Keratinocyte (primary cell): ENCODE measurements around the gene KLHL6. TPM values are rescaled to one million over a fixed set of nuclear protein-coding genes. Genes with fewer than 3 reads are reported as not detected.

Experiments
- DNase-seq: peaks from one replicate; pipeline ENCODE4 v3.0.0-alpha.2; 2011; ENCODE audit warnings: low read depth, missing footprints, low spot score
- FAIRE-seq: peaks from 2 replicates; lab custom pipeline; 2011; peaks lifted over from hg19 to GRCh38; lab: Jason Lieb, UNC
- H2AFZ ChIP-seq: 2 replicates; pipeline ENCODE4 v1.6.0; 2012; ENCODE audit warnings: low read length, control low read depth, inconsistent platforms; ENCODE audit not compliant: control insufficient read depth
- H3K27ac ChIP-seq: 2 replicates; pipeline ENCODE4 v1.5.1; 2011; ENCODE audit warnings: low read length; ENCODE audit not compliant: control insufficient read depth, insufficient read depth
- H3K27me3 ChIP-seq: 3 replicates; pipeline ENCODE4 v1.6.0; 2011; ENCODE audit warnings: low read length; ENCODE audit not compliant: control insufficient read depth, insufficient read depth; ENCODE audit errors: extremely low read depth
- H3K36me3 ChIP-seq, 2 experiments: 2 replicates in 1 of 2; 3 replicates in 1 of 2; pipeline ENCODE4 v1.5.1; 2011; ENCODE audit warnings: low read length in 2 of 2, mild to moderate bottlenecking in 1 of 2; ENCODE audit not compliant: control insufficient read depth in 2 of 2, insufficient read depth in 2 of 2; ENCODE audit errors: extremely low read depth in 1 of 2
- H3K4me1 ChIP-seq: 3 replicates; pipeline ENCODE4 v1.5.1; 2011; ENCODE audit warnings: low read length; ENCODE audit not compliant: control insufficient read depth, insufficient read depth; ENCODE audit errors: extremely low read depth
- H3K4me2 ChIP-seq: 3 replicates; pipeline ENCODE4 v1.6.0; 2011; ENCODE audit warnings: low read depth, low read length; ENCODE audit not compliant: control insufficient read depth, insufficient read depth; ENCODE audit errors: extremely low read depth
- H3K4me3 ChIP-seq, 3 experiments: fragments of 200-600 bp in 1 of 3; sonication (generic) in 1 of 3; 2 replicates in 2 of 3; 3 replicates in 1 of 3; pipeline ENCODE4 v1.5.1; 2011 to 2016; ENCODE audit warnings: low read length in 3 of 3, mild to moderate bottlenecking in 3 of 3, control low read depth in 2 of 3, inconsistent platforms in 1 of 3, low read depth in 1 of 3, mixed read lengths in 1 of 3, mixed run types in 1 of 3, moderate library complexity in 1 of 3; ENCODE audit not compliant: control insufficient read depth in 2 of 3, insufficient read depth in 2 of 3; ENCODE audit errors: extremely low read depth in 1 of 3
- H3K79me2 ChIP-seq: 2 replicates; pipeline ENCODE4 v1.6.0; 2012; ENCODE audit warnings: low read length; ENCODE audit not compliant: control insufficient read depth, insufficient read depth
- H3K9ac ChIP-seq: 3 replicates; pipeline ENCODE4 v1.6.0; 2011; ENCODE audit warnings: low read length; ENCODE audit not compliant: control insufficient read depth, insufficient read depth; ENCODE audit errors: extremely low read depth
- H3K9me1 ChIP-seq: 3 replicates; pipeline ENCODE4 v1.6.0; 2011; ENCODE audit warnings: low read length; ENCODE audit not compliant: control insufficient read depth, insufficient read depth; ENCODE audit errors: extremely low read depth
- H3K9me3 ChIP-seq: 2 replicates; pipeline ENCODE4 v1.5.1; 2012; ENCODE audit warnings: low read depth, low read length; ENCODE audit not compliant: control insufficient read depth
- H4K20me1 ChIP-seq: 3 replicates; pipeline ENCODE4 v1.6.0; 2011; ENCODE audit warnings: low read length; ENCODE audit not compliant: control insufficient read depth, insufficient read depth; ENCODE audit errors: extremely low read depth
- CTCF ChIP-seq, 3 experiments: IDR thresholded peaks in 1 of 3; conservative IDR thresholded peaks in 1 of 3; optimal IDR thresholded peaks in 1 of 3; 2 replicates in 2 of 3; 3 replicates in 1 of 3; pipeline versions ENCODE3 to v1.5.1; 2011; ENCODE audit warnings: low read length in 3 of 3, mild to moderate bottlenecking in 3 of 3, moderate library complexity in 2 of 3, control low read depth in 1 of 3, inconsistent platforms in 1 of 3; ENCODE audit not compliant: insufficient read depth in 2 of 3; ENCODE audit errors: extremely low read depth in 1 of 3
- EZH2 ChIP-seq: IDR thresholded peaks from one replicate; pipeline ENCODE4 v1.6.1; 2012; ENCODE audit warnings: inconsistent platforms, mild to moderate bottlenecking, low read length, moderate library complexity
- dilution Hi-C: fragments of 300-500 bp; cut with MboI; formaldehyde crosslinking; loops from one replicate; pipeline ENCODE4 v1.7.0; 2020; ENCODE audit warnings: low sequenced_read_pairs; ENCODE audit not compliant: extremely low pct_ligation_motif_present
- polyA plus RNA-seq, 5 experiments: library from polyadenylated mRNA; depleted of rRNA in 3 of 5; stranded (reverse) in 3 of 5; stranded (forward) in 1 of 5; unstranded in 1 of 5; fragments of >200 nt; gene quantifications; 1 replicate in 1 of 5; 2 replicates in 3 of 5; 3 replicates in 1 of 5; pipeline versions ENCODE4 v1.2.1 to v1.2.3, GENCODE V29; 2011 to 2012; ENCODE audit warnings: missing spikeins in 2 of 5, low read depth in 1 of 5, low replicate concordance in 1 of 5

The KLHL6 gene
- polyA plus RNA-seq, 1 donor (not counting 4 experiments of a cell fraction or from before 2014, with no cell fraction given) = 0.10 TPM

GRCh38 chr3:183486472-183486871 is 69.0 kb downstream of the KLHL6 start:
- Histone ChIP-seq H4K20me1 (no peaks in the 10 kb centered on the region), H3K27ac (no peak overlapping the region), H3K79me2 (no peaks in the 10 kb centered on the region), H3K4me2 (no peak overlapping the region), H3K4me1 (peaks cover 36% of the 10 kb centered on the region), H2AFZ (no peak overlapping the region), H3K27me3 (no peaks in the 10 kb centered on the region), H3K9ac (no peak overlapping the region), H3K9me3 (no peaks in the 10 kb centered on the region), H3K9me1 (no peaks in the 10 kb centered on the region), H3K36me3 (no peaks in the 10 kb centered on the region), H3K4me3 (no peak overlapping the region)
- no peak for DNase-seq
- no peak for FAIRE-seq
- TF ChIP-seq EZH2 (no peak), CTCF (optimal IDR thresholded peaks at IDR 0.05 in 1 of 3, IDR thresholded peaks at IDR 0.05 in 1 of 3, conservative IDR thresholded peaks at IDR 0.05 in 1 of 3; ENCODE audit: extremely low read depth in 1 of 3, insufficient read depth in 2 of 3, low read length in 3 of 3) (no peak)
- dilution Hi-C loops = no loop called here

DNA sequence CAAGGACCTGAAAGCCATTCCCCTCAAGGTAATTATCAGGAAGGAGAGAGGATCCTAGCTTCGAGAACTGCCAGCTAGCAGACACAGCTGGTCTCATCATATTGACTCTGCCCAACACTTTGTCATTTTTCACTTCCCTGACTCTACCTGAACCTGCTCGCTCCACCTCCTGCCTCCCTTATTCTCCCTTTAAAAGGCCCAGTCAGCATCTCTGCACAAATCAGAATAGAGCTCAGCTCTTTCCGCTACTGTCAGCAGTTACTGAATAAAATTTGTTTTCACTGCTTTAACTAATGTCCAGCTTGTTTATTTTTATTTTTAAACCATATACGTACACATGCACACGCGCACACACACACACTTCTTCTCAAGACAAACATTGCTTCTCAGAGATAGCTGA is 69.9 kb downstream of the KLHL6 start:
- TF ChIP-seq CTCF (optimal IDR thresholded peaks at IDR 0.05 in 1 of 3, IDR thresholded peaks at IDR 0.05 in 1 of 3, conservative IDR thresholded peaks at IDR 0.05 in 1 of 3; ENCODE audit: extremely low read depth in 1 of 3, insufficient read depth in 2 of 3, low read length in 3 of 3) (no peak), EZH2 (no peak)
- FAIRE-seq (no peak), DNase-seq (no peak)
- Histone ChIP-seq H3K79me2 (no peaks in the 10 kb centered on the region), H4K20me1 (no peaks in the 10 kb centered on the region), H3K27ac (no peak overlapping the region), H3K4me1 (peaks cover 35% of the 10 kb centered on the region), H3K9me1 (no peaks in the 10 kb centered on the region), H3K9ac (no peak overlapping the region), H3K4me3 (no peak overlapping the region), H3K27me3 (no peaks in the 10 kb centered on the region), H3K4me2 (no peak overlapping the region), H3K36me3 (no peaks in the 10 kb centered on the region), H2AFZ (no peak overlapping the region), H3K9me3 (no peaks in the 10 kb centered on the region)
- dilution Hi-C loops = no loop called here
